HL-60/S4 (cell line): ENCODE measurements around the gene CD300E.

Source experiments
- in situ Hi-C: fragments of 300-500 bp; cut with MboI; formaldehyde crosslinking; loops from 2 replicates; pipeline ENCODE4 v1.14.3; 2022; ENCODE audit warnings: low sequenced_read_pairs

CD300E gene

DNA sequence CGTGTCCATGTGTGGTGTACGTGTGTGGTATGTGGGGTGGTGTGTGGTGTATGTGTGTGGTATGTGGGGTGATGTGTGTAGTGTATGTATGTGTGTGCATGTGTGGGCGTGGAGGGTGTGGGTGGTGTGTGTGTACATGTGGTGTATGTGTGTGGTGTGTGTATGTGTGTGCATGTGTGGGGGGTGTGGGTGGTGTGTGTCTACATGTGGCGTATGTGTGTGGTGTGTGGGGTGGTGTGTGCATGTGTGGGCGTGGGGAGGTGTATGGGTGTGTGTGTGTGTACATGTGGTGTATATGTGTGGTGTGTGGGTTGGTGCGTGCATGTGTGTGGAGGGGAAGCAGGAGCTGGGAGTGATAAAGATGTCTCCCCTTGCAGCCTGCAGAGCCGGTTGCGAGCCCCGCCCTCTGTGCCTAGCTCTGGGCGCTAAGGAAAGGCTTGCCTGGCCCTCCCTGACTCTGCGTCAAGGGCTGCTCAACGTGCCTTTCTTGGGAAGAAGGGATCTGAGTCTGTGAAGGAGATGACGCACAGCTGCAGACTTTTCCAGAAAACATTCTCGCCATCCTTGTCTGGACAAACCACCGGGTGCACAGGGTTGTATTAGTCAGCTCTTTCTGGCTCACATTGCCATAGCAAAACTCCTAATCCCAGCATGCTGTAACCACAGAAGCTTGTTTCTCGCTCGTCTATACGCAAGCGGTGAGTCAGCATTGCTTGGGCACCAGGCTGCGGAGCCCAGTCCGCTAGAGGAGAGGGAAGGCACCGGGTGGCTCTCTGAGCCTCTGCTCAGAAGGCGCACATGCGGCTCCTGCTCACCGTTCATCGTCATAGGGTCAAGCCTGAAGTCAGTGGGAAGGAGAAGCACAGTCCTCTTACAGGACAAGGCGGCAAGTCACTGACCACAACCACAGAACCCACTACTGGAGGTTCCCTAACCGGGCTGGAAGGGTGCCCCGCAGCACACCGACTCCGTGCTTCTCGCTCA is 54.2 kb downstream of the CD300E start:
- in situ Hi-C loops = no loop called here

DNA sequence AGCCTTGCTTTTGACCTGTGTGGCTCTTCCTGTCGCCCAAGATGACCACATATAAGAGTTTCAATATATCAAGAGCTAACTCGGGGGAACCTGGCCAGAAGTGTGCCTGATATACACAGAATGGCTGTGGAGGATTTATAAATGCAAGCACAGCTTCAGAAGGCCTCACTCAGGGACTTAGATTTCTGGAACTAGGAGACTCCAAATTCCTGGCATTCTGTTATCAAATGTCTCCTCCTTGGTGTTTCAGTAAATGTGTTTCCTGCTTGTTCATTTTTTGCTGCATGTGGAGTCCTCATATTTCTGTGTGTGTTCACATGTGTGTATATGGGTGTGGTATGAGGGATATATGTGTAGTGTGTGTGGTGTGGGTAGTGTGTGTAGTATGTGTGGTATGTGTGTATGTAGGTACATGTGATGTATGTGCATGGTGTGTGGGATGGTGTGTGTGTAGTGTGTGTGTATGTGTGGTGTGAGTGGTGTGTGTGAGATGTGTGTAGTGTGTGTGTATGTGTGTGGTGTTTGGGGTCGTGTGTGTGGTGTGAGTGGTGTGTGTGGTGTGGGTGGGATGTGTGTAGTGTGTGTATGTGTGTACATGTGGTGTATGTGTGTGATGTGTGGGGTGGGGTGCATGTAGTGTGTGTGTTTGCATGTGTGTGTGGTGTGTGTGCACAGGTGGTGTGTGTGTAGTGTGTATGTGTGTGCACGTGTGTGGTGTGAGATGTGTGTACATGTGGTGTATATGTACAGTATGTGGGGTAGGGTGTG is 55.2 kb downstream of the CD300E start:
- in situ Hi-C loops = no loop called here

DNA sequence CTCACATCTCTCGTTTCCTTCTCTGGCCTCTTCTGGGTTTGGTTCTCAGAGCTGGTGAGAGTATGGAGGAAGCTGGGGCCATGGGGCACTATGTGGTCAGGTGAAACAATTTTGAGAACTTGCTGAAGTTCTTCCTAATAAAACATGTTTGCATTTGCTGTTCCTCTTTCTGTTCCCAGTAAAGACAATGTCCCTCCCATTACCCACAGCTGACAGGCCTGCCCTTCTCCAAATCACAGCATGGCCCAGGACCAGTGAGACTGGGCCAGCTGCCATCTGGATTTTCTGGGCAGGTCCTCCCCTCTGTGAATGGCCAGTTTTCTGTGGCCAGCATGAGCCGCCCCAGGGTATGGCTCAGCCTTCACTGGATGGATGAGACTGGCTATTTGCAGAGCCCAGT is 56.1 kb downstream of the CD300E start, which contains the start of gene CD300H:
Gene CD300H, minus strand, starts transcription at position 113 of the 400 bp plus-strand sequence.
- in situ Hi-C loops = no loop called here

DNA sequence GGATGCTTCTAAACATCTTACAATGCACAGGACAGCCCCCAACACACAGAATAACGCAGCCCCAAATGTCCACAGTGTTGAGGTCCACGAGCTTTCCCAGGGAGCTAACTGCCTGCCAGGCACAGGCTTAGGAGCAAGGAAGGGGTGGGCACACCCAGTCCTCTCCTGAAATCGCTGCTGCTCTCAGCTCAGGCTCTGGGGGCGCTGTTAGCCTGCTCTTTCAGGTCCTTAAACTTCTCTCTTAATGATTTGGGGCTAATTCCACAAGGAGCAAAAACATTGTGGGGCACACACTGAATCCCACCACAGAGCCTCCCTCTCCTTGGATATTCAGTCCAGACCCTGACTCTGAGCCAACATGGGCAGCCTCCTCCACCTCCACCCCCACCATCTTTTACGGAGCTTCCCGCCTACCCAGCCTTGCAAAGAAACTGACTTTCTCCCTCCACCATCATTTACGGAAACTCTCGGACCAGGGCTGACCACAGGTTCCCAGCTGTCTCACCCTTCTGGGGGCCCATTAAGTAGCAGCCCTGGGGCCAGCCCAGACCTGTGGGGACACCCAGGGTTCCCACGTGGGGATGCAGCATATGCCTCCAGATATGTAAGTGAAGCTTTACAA is 57.3 kb downstream of the CD300E start:
- in situ Hi-C loops = no loop called here

DNA sequence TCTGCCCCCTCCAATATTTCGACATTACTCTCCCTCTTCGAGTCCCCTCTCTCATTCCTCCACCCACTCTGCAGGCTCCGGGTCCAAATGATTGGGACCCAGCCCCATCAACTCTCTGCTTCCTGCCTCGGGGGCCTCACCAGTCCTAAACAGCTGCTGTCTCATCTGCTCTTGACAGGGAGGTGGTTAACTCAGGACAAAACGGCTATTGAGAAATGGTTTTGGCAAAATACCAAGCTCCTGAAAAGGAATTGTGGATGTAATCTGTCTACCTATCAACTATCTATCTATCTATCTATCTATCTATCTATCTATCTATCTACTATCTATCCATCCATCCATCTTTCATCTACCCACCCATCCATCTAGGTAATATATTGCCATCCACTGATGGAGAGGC is 58.4 kb downstream of the CD300E start:
- in situ Hi-C loops = no loop called here

DNA sequence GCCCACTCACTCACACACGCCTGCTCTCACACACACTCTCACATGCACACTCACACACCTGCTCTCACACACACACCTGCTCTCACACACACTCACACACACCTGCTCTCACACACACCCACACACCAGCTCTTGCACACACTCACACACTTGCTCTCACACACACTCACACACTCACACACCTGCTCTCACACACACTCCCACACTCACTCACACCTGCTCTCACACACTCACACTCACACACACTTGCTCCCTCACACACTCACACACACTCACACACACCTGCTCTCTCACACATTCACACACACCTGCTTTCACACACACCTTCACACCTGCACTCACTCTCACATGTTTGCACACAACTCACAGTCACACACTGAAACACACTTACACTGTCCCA is 60.2 kb downstream of the CD300E start:
- in situ Hi-C loops = no loop called here

DNA sequence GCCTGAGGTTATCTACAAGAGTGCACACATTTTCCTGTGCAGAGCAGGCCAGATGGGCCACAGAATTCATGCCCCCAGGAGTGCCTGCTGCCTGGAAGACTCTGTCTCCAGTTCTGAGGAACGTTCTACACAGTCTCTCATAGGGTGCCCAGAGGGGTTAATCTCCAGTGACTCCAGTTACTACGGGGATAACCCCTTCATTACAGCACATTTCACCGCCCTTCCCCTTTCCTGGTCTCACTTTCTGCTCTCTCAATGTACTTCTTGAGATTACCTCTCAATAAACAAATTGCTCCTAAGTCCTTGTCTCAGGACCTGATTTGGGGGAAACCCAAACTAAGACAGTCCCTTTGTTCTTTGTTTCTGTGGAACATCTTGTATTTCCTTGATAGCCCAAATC is 62.0 kb downstream of the CD300E start:
- in situ Hi-C loops = no loop called here
